Inferior parietal cortex (tissue), 1 donor: ENCODE results near the gene ADRA1B.
A peak's percentile ranks its signal among the peaks of the same experiment; 100 is the strongest.

Experiments
- DNase-seq: peaks from one replicate; pipeline ENCODE4 v3.0.0-alpha.2; 2016; ENCODE audit errors: extremely low spot score

The ADRA1B gene

GRCh38 chr5:160018945-160019625 lies 102.8 kb downstream of the ADRA1B start:
- DNase-seq: no peak

- DNase-seq: no peak
Measured at GRCh38 chr5:160020266-160020770, 104.0 kb downstream of the ADRA1B start.

- no peak for DNase-seq
Measured at GRCh38 chr5:160020964-160021363, 104.7 kb downstream of the ADRA1B start.

- peak; percentile 95 for DNase-seq
Measured at GRCh38 chr5:160021831-160022446, 105.7 kb downstream of the ADRA1B start.
